GM23338 (cell line): ENCODE results near the gene PTGR3. TPM values are rescaled to one million over a fixed set of nuclear protein-coding genes. Genes with fewer than 3 reads are reported as not detected.

ENCODE experiments used
- ATAC-seq: fragments of 200-7000 bp; cut with Tn5 transposase; 3 replicates; pipeline ENCODE4 v1.9.1; 2020
- DNase-seq: peaks from one replicate; pipeline ENCODE4 v3.0.0-alpha.2; 2015; ENCODE audit warnings: low spot score
- H2AFZ ChIP-seq: fragments of 200-600 bp; sonication (generic); 2 replicates; pipeline ENCODE4 v1.8.0; 2016; ENCODE audit warnings: antibody characterized with exemption, mild to moderate bottlenecking, moderate library complexity
- H3F3A ChIP-seq: fragments of 200-600 bp; sonication (generic); replicated peaks from 2 replicates; pipeline ENCODE4 v1.8.0; 2017; ENCODE audit warnings: antibody characterized with exemption, mixed run types, low read depth
- H3K27ac ChIP-seq: fragments of 200-600 bp; sonication (generic); 2 replicates; pipeline ENCODE4 v1.6.1; 2016; ENCODE audit warnings: low read depth
- H3K27me3 ChIP-seq: fragments of 200-600 bp; sonication (generic); 2 replicates; pipeline ENCODE4 v1.8.0; 2016; ENCODE audit warnings: mild to moderate bottlenecking, mixed run types, moderate library complexity; ENCODE audit not compliant: insufficient read depth
- H3K36me3 ChIP-seq: fragments of 200-600 bp; sonication (generic); 2 replicates; pipeline ENCODE4 v1.8.0; 2016; ENCODE audit warnings: mild to moderate bottlenecking; ENCODE audit not compliant: insufficient read depth
- H3K4me1 ChIP-seq: fragments of 200-600 bp; sonication (generic); 2 replicates; pipeline ENCODE4 v1.8.0; 2016; ENCODE audit warnings: mild to moderate bottlenecking, moderate library complexity; ENCODE audit not compliant: insufficient read depth
- H3K4me2 ChIP-seq: fragments of 200-600 bp; sonication (generic); 2 replicates; pipeline ENCODE4 v1.7.1; 2017; ENCODE audit warnings: mixed run types
- H3K4me3 ChIP-seq: fragments of 200-600 bp; sonication (generic); 2 replicates; pipeline ENCODE4 v1.6.1; 2016; ENCODE audit warnings: mixed run types
- H3K79me2 ChIP-seq: fragments of 200-600 bp; sonication (generic); replicated peaks from 2 replicates; pipeline ENCODE4 v1.8.0; 2017; ENCODE audit warnings: mild to moderate bottlenecking; ENCODE audit not compliant: insufficient read depth
- H3K9me2 ChIP-seq: fragments of 200-600 bp; sonication (generic); 2 replicates; pipeline ENCODE4 v1.8.0; 2017; ENCODE audit not compliant: insufficient read depth
- H4K20me1 ChIP-seq: fragments of 200-600 bp; sonication (generic); replicated peaks from 2 replicates; pipeline ENCODE4 v1.8.0; 2017; ENCODE audit warnings: mild to moderate bottlenecking; ENCODE audit not compliant: insufficient read depth
- H3K27ac Mint-ChIP-seq: 2 replicates; pipeline ENCODE4 v1.8.0; 2020; ENCODE audit warnings: inconsistent platforms, mild to moderate bottlenecking, moderate library complexity, mixed read lengths
- H3K27me3 Mint-ChIP-seq: 3 replicates; pipeline ENCODE4 v1.8.0; 2022; ENCODE audit warnings: low read depth, mild to moderate bottlenecking, moderate library complexity, mixed read lengths, inconsistent platforms; ENCODE audit not compliant: insufficient read depth, poor library complexity
- H3K36me3 Mint-ChIP-seq: 3 replicates; pipeline ENCODE4 v1.8.0; 2021; ENCODE audit warnings: low read depth, mild to moderate bottlenecking, inconsistent platforms, moderate library complexity, mixed read lengths
- H3K4me1 Mint-ChIP-seq: 3 replicates; pipeline ENCODE4 v1.8.0; 2020; ENCODE audit warnings: mild to moderate bottlenecking, inconsistent platforms, mixed read lengths
- H3K4me3 Mint-ChIP-seq: 3 replicates; pipeline ENCODE4 v1.8.0; 2021; ENCODE audit warnings: moderate library complexity, mild to moderate bottlenecking, inconsistent platforms, mixed read lengths
- H3K9me3 Mint-ChIP-seq: 3 replicates; pipeline ENCODE4 v1.8.0; 2020; ENCODE audit warnings: moderate library complexity, mild to moderate bottlenecking, inconsistent platforms, mixed read lengths
- CREB1 ChIP-seq: fragments of 250-450 bp; sonication (Bioruptor Pico); IDR thresholded peaks from 2 replicates; pipeline ENCODE4 v1.5.0; 2020; ENCODE audit warnings: low read depth, mild to moderate bottlenecking, moderate library complexity
- ETS1 ChIP-seq: IDR thresholded peaks from 2 replicates; pipeline ENCODE4 v1.6.1; 2016; ENCODE audit warnings: antibody characterized with exemption
- EZH2 ChIP-seq: fragments of 200-600 bp; sonication (generic); IDR thresholded peaks from one replicate; pipeline ENCODE4 v1.8.0; 2017; ENCODE audit warnings: antibody characterized with exemption, mild to moderate bottlenecking, low read depth; ENCODE audit not compliant: unreplicated experiment
- EZH2phosphoT487 ChIP-seq: fragments of 200-600 bp; sonication (generic); IDR thresholded peaks from one replicate; pipeline ENCODE4 v1.8.1; 2018; ENCODE audit warnings: antibody characterized with exemption; ENCODE audit not compliant: unreplicated experiment
- JUNB ChIP-seq: IDR thresholded peaks from one replicate; pipeline ENCODE4 v1.6.1; 2016; ENCODE audit warnings: antibody characterized with exemption; ENCODE audit not compliant: unreplicated experiment
- NANOG ChIP-seq: IDR thresholded peaks from 2 replicates; pipeline ENCODE4 v1.6.1; 2016; ENCODE audit warnings: antibody characterized with exemption, borderline replicate concordance
- STAT1 ChIP-seq: IDR thresholded peaks from one replicate; pipeline ENCODE4 v1.6.1; 2016; ENCODE audit warnings: antibody characterized with exemption; ENCODE audit not compliant: unreplicated experiment
- polyA plus RNA-seq: library from polyadenylated mRNA; unstranded; fragments of >200 nt; fragmentation: Nextera tagmentation; extraction: Ambion mirVana; gene quantifications from 2 replicates; pipeline ENCODE4 v1.2.1, GENCODE V29; 2016
- total RNA-seq: library from RNA; depleted of rRNA; stranded (reverse); fragments of >200 nt; shearing (Covaris generic); gene quantifications from 2 replicates; pipeline ENCODE4 v1.2.3, GENCODE V29; 2014
- TF ChIP-seq, protein P1 (sequence below): IDR thresholded peaks from one replicate; pipeline ENCODE4 v1.6.1; 2018; ENCODE audit warnings: antibody characterized with exemption; ENCODE audit not compliant: unreplicated experiment
- TF ChIP-seq, protein P2 (sequence below): fragments of 250-450 bp; sonication (Bioruptor Pico); IDR thresholded peaks from 2 replicates; pipeline ENCODE4 v1.5.0; 2020; ENCODE audit warnings: mild to moderate bottlenecking, moderate library complexity

The PTGR3 gene
- total and polyA plus RNA-seq, 2 experiments from 2014 or later: 0.84 to 1.5 TPM

DNA sequence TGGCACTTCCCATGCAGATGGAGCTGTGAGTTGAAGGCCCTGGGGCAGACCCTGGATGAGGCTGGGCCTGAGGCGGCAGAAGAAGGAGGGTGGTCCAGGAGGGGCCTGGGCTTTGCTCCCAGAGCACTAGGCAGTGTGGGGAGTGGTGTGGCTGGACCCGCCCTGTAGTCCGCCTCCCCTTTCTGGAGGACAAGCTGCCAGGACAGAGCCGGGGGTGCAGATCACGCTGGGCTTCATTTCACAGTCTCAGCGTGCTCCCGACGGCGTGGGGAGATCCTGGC lies 49.8 kb downstream of the PTGR3 start:
- H4K20me1 ChIP-seq: no peaks in the 10 kb centered on the region
- H3K27me3 Mint-ChIP-seq: peaks cover 3% of the 10 kb centered on the region
- H3K9me3 Mint-ChIP-seq: peaks cover 11% of the 10 kb centered on the region
- peaks cover 11% of the 10 kb centered on the region for H3K4me1 Mint-ChIP-seq
- ATAC-seq: no peak
- DNase-seq: no peak
- H3K4me1 ChIP-seq: no peaks in the 10 kb centered on the region
- H3K27me3 ChIP-seq: no peaks in the 10 kb centered on the region
- H3K4me3 ChIP-seq: no peak overlapping the region
- H3K4me3 Mint-ChIP-seq: no peak overlapping the region
- no peaks in the 10 kb centered on the region for H3K9me2 ChIP-seq
- no peak overlapping the region for H3K4me2 ChIP-seq
- no peaks in the 10 kb centered on the region for H3K79me2 ChIP-seq
- H3K27ac Mint-ChIP-seq: no peak overlapping the region
- H3K27ac ChIP-seq: no peak overlapping the region
- no peaks in the 10 kb centered on the region for H3K36me3 ChIP-seq
- TF ChIP-seq NANOG: no peak
- no peak for TF ChIP-seq CREB1 (CRISPR knock-in tag)
- TF ChIP-seq STAT1: no peak
- TF ChIP-seq JUNB: no peak
- TF ChIP-seq, protein P1, sequence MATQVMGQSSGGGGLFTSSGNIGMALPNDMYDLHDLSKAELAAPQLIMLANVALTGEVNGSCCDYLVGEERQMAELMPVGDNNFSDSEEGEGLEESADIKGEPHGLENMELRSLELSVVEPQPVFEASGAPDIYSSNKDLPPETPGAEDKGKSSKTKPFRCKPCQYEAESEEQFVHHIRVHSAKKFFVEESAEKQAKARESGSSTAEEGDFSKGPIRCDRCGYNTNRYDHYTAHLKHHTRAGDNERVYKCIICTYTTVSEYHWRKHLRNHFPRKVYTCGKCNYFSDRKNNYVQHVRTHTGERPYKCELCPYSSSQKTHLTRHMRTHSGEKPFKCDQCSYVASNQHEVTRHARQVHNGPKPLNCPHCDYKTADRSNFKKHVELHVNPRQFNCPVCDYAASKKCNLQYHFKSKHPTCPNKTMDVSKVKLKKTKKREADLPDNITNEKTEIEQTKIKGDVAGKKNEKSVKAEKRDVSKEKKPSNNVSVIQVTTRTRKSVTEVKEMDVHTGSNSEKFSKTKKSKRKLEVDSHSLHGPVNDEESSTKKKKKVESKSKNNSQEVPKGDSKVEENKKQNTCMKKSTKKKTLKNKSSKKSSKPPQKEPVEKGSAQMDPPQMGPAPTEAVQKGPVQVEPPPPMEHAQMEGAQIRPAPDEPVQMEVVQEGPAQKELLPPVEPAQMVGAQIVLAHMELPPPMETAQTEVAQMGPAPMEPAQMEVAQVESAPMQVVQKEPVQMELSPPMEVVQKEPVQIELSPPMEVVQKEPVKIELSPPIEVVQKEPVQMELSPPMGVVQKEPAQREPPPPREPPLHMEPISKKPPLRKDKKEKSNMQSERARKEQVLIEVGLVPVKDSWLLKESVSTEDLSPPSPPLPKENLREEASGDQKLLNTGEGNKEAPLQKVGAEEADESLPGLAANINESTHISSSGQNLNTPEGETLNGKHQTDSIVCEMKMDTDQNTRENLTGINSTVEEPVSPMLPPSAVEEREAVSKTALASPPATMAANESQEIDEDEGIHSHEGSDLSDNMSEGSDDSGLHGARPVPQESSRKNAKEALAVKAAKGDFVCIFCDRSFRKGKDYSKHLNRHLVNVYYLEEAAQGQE: no peak
- TF ChIP-seq EZH2phosphoT487: no peak
- TF ChIP-seq, protein P2, sequence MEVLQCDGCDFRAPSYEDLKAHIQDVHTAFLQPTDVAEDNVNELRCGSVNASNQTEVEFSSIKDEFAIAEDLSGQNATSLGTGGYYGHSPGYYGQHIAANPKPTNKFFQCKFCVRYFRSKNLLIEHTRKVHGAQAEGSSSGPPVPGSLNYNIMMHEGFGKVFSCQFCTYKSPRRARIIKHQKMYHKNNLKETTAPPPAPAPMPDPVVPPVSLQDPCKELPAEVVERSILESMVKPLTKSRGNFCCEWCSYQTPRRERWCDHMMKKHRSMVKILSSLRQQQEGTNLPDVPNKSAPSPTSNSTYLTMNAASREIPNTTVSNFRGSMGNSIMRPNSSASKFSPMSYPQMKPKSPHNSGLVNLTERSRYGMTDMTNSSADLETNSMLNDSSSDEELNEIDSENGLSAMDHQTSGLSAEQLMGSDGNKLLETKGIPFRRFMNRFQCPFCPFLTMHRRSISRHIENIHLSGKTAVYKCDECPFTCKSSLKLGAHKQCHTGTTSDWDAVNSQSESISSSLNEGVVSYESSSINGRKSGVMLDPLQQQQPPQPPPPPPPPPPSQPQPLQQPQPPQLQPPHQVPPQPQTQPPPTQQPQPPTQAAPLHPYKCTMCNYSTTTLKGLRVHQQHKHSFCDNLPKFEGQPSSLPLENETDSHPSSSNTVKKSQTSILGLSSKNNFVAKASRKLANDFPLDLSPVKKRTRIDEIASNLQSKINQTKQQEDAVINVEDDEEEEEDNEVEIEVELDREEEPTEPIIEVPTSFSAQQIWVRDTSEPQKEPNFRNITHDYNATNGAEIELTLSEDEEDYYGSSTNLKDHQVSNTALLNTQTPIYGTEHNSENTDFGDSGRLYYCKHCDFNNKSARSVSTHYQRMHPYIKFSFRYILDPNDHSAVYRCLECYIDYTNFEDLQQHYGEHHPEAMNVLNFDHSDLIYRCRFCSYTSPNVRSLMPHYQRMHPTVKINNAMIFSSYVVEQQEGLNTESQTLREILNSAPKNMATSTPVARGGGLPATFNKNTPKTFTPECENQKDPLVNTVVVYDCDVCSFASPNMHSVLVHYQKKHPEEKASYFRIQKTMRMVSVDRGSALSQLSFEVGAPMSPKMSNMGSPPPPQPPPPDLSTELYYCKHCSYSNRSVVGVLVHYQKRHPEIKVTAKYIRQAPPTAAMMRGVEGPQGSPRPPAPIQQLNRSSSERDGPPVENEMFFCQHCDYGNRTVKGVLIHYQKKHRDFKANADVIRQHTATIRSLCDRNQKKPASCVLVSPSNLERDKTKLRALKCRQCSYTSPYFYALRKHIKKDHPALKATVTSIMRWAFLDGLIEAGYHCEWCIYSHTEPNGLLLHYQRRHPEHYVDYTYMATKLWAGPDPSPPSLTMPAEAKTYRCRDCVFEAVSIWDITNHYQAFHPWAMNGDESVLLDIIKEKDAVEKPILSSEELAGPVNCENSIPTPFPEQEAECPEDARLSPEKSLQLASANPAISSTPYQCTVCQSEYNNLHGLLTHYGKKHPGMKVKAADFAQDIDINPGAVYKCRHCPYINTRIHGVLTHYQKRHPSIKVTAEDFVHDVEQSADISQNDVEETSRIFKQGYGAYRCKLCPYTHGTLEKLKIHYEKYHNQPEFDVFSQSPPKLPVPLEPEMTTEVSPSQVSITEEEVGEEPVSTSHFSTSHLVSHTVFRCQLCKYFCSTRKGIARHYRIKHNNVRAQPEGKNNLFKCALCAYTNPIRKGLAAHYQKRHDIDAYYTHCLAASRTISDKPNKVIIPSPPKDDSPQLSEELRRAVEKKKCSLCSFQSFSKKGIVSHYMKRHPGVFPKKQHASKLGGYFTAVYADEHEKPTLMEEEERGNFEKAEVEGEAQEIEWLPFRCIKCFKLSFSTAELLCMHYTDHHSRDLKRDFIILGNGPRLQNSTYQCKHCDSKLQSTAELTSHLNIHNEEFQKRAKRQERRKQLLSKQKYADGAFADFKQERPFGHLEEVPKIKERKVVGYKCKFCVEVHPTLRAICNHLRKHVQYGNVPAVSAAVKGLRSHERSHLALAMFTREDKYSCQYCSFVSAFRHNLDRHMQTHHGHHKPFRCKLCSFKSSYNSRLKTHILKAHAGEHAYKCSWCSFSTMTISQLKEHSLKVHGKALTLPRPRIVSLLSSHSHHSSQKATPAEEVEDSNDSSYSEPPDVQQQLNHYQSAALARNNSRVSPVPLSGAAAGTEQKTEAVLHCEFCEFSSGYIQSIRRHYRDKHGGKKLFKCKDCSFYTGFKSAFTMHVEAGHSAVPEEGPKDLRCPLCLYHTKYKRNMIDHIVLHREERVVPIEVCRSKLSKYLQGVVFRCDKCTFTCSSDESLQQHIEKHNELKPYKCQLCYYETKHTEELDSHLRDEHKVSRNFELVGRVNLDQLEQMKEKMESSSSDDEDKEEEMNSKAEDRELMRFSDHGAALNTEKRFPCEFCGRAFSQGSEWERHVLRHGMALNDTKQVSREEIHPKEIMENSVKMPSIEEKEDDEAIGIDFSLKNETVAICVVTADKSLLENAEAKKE (CRISPR knock-in tag): no peak
- TF ChIP-seq ETS1: no peak
- no peak for TF ChIP-seq EZH2
- H3K36me3 Mint-ChIP-seq: peaks cover 3% of the 10 kb centered on the region; the same call in 2 of the 3 replicates
- H2AFZ ChIP-seq: no peak overlapping the region; the same call in 1 of the 2 replicates
- no peaks in the 10 kb centered on the region for H3F3A ChIP-seq
